HepG2 (cell line): ENCODE data around the gene HPCAL1.

ENCODE experiments used
- EEA1 ChIP-seq: sonication (generic); formaldehyde crosslinking; IDR thresholded peaks from 2 replicates; pipeline ENCODE4 v1.5.1; 2020; ENCODE audit warnings: mild to moderate bottlenecking, missing genetic modification reagents, borderline replicate concordance
- POLR2A ChIP-seq, 2 experiments: IDR thresholded peaks; 2 replicates each; pipeline ENCODE4 v1.6.1; 2011; ENCODE audit warnings: low read depth in 2 of 2, low read length in 2 of 2, mild to moderate bottlenecking in 1 of 2, moderate library complexity in 1 of 2; ENCODE audit not compliant: insufficient read depth in 1 of 2
- POLR2AphosphoS5 ChIP-seq: IDR thresholded peaks from 2 replicates; pipeline ENCODE4 v1.6.1; 2012; ENCODE audit warnings: low read depth, low read length

GRCh38 chr2:10362096-10362897, 59.6 kb downstream of the HPCAL1 start:
- TF ChIP-seq EEA1 (CRISPR knock-in tag), result no peak
- no peak for TF ChIP-seq POLR2AphosphoS5
- no peak for TF ChIP-seq POLR2A (IDR thresholded peaks at IDR 0.05; ENCODE audit: insufficient read depth in 1 of 2, low read depth in 2 of 2, low read length in 2 of 2)
